ENCODE measurements around the gene SLC27A3.

- TF ChIP-seq POLR2AphosphoS5 (IDR thresholded peaks at IDR 0.05; ENCODE audit: low read depth, low read length), result no peak
- no peak for TF ChIP-seq POLR2A (IDR thresholded peaks at IDR 0.05; ENCODE audit: low read depth, low read length)
These were observed 29.0 kb upstream of the SLC27A3 start for GRCh38 chr1:153746174-153746573.

Measured in GM12892 (cell line).